Skeletal muscle satellite cell (primary cell): ENCODE measurements around the gene HSPG2.
A peak's percentile ranks its signal among the peaks of the same experiment; 100 is the strongest.

ENCODE experiments used
- H3K27me3 ChIP-seq: 2 replicates; pipeline ENCODE4 v1.7.0; 2013; ENCODE audit warnings: low read length; ENCODE audit not compliant: control insufficient read depth, insufficient read depth
- H3K36me3 ChIP-seq: 2 replicates; pipeline ENCODE4 v1.7.0; 2013; ENCODE audit warnings: mild to moderate bottlenecking, control low read depth, low read length; ENCODE audit not compliant: insufficient read depth
- H3K4me1 ChIP-seq: 2 replicates; pipeline ENCODE4 v1.7.0; 2013; ENCODE audit warnings: low read length; ENCODE audit not compliant: control insufficient read depth, insufficient read depth
- H3K4me2 ChIP-seq: 2 replicates; pipeline ENCODE4 v1.7.0; 2013; ENCODE audit warnings: mild to moderate bottlenecking, low read length
- H3K4me3 ChIP-seq: 2 replicates; pipeline ENCODE4 v1.7.0; 2013; ENCODE audit warnings: low read length
- H3K9ac ChIP-seq: 2 replicates; pipeline ENCODE4 v1.7.0; 2013; ENCODE audit warnings: mild to moderate bottlenecking, low read depth, low read length, moderate library complexity
- H3K9me3 ChIP-seq: replicated peaks from 2 replicates; pipeline ENCODE4 v1.7.0; 2013; ENCODE audit warnings: mild to moderate bottlenecking, control low read depth, low read length

HSPG2 gene

DNA sequence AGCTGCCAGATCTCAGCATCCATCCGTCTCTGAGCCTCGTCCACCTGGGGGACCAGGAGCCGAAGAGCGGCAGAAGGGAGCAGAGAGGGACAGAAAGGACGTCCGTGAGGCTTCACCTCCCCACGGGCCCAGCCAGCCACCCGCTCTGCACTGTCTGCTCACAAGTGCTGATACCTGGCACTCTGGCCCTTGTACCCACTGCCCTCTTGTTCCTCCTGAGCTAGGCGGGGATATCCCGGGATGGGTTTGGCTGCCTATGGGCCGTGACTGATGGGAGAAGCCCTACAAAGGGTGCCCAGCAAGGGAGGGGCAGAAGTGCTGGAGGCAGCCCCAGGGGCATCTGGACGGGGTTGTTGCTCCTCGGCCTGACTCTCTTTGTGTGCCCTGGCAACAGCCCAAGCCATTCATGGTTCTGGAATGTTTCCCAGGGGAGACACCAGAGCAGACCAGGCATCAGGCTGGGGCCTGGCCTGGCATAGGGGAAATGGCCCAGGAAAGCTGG is 67.4 kb downstream of the HSPG2 start:
- H3K4me2 ChIP-seq: peak overlapping the region; percentile 54
- H3K4me3 ChIP-seq: no peak overlapping the region
- H3K9ac ChIP-seq: peak overlapping the region; percentile 10
- H3K36me3 ChIP-seq: peaks cover 89% of the 10 kb centered on the region
- peaks cover 25% of the 10 kb centered on the region for H3K4me1 ChIP-seq
- no peaks in the 10 kb centered on the region for H3K9me3 ChIP-seq
- H3K27me3 ChIP-seq: no peaks in the 10 kb centered on the region

DNA sequence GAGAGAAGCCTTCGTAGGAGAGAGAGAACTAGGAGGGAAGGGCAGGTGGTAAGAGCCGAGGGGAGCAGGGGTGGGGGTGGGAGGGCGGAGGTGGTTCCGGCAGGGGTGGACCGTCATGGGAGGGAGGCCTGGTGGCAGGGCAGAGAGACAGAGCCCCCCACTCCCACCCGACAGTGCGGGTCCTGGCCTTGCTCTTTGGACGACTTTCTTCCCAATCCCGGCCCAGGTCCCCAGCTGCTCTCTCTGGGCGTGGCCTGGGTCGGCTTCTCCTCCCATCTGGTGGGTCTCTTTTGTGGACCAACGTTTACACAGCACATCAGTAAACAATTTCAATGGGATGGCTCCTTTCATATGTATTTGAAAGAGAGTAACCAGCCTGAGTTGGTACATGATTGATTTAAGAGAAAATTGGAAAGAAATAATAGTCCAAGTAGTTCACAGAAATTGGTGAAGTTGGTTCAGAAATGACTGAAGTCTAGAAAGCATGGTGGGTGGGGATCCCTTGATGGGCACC is 68.1 kb downstream of the HSPG2 start:
- Histone ChIP-seq H3K36me3 (peaks cover 89% of the 10 kb centered on the region), H3K27me3 (no peaks in the 10 kb centered on the region), H3K4me3 (no peak overlapping the region), H3K9me3 (no peaks in the 10 kb centered on the region), H3K4me1 (peaks cover 25% of the 10 kb centered on the region), H3K4me2 (no peak overlapping the region), H3K9ac (peak overlapping the region; percentile 6)

DNA sequence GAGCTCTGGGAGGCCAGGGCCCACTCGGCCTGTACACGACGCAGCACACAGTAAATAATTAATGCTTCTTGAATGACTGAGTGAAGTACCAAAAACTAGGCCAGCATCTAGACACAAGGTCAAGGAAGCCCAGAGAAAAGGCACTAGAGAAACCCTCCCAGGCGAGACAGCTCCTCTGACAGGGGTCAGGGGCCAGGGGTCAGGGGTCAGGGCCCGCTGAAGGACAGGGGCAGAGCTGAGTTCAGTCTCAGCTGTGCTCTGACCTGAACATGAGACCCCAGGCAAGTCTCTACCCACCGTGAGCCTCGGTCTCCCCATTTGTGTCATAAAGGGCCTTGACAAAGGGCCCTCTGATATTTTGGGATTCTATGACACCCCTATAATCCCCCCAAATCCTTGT is 68.6 kb downstream of the HSPG2 start:
- peaks cover 87% of the 10 kb centered on the region for H3K36me3 ChIP-seq
- H3K9me3 ChIP-seq: no peaks in the 10 kb centered on the region
- no peak overlapping the region for H3K4me3 ChIP-seq
- no peak overlapping the region for H3K4me2 ChIP-seq
- H3K27me3 ChIP-seq: no peaks in the 10 kb centered on the region
- H3K9ac ChIP-seq: no peak overlapping the region
- H3K4me1 ChIP-seq: peaks cover 25% of the 10 kb centered on the region

DNA sequence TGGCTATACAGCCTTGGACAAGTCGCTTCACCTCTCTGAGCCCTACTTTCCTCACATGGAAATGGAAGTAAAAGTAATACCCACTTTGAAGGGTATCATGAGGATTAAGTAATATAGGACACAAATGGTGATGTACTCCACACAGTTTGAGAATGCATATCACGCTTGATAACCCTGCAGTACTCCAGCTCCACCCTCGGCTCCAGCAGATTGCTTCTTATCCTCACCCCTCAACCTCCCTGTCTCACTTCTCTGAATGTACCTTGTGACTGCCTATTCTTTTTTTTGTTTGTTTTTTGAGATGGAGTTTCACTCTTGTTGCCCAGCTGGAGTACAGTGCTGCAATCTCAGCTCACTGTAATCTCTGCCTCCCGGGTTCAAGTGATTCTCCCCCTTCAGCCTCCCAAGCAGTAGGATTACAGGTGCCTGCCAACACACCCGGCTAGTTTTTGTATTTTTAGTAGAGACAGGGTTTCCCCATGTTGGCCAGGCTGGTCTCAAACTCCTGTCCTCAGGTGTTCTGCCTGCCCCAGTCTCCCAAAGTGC is 69.6 kb downstream of the HSPG2 start:
- H3K9me3 ChIP-seq: no peaks in the 10 kb centered on the region
- no peaks in the 10 kb centered on the region for H3K27me3 ChIP-seq
- H3K36me3 ChIP-seq: peaks cover 82% of the 10 kb centered on the region

DNA sequence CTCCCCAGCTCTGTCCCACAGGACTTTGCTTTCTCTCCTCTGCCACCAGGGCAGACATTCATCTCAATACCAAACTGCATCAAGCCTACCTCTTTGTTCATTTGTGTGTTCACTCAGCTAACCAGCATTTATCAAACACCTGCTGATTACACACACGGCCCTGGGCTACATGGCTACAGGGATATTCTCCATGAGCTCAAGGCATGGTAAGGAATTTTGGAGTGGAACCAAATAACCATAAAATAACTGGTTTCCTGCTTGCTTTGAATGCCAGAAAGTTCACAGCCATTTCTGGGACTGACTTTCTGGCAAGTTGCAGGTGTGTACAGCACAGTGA is 70.4 kb downstream of the HSPG2 start:
- Histone ChIP-seq H3K4me1 (peaks cover 27% of the 10 kb centered on the region), H3K9ac (no peak overlapping the region), H3K27me3 (no peaks in the 10 kb centered on the region), H3K36me3 (peaks cover 78% of the 10 kb centered on the region), H3K4me3 (no peak overlapping the region), H3K9me3 (no peaks in the 10 kb centered on the region), H3K4me2 (no peak overlapping the region)

More for the DNA sequence above, 69.6 kb downstream of the HSPG2 start:
- Histone ChIP-seq H3K4me1 (peaks cover 26% of the 10 kb centered on the region), H3K4me3 (no peak overlapping the region), H3K4me2 (no peak overlapping the region), H3K9ac (no peak overlapping the region)

DNA sequence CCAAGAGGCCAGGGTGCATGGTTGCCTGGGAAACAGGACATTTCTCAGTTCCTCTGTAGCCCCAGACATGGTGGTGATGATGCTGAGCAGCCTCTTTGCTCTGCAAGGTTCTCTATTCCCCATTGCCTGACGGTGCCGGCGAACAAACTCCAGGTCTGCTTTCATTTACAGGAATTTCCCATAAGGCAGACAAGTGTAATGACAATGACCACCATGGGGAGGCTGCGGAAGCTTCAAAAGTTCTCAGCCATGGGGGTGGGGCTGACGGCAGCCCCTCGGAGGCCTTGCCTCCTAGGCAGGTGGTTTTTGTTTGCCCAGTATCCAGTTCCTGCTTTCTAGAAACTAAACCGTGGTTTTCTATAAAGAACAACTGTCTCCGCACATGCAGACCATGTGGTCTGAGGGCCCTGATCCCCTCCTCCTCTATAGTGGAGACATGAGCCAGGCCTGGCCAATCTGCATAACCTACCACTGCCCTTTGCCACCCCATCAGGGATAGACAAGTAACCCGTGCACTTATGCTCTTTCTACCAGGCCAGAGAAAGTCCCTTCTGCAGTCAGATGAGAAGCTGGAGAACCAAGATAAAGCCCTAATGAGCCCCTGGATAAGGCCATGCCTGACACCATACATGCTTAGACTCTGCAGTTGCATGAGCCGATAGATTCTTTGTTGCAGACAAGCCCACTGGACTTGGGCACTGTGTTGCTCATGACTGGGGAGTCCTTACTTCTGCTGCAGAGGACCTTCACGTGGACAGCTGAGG is 71.0 kb downstream of the HSPG2 start:
- Histone ChIP-seq H3K4me2 (no peak overlapping the region), H3K27me3 (no peaks in the 10 kb centered on the region), H3K9me3 (no peaks in the 10 kb centered on the region), H3K36me3 (peaks cover 78% of the 10 kb centered on the region), H3K4me1 (peaks cover 30% of the 10 kb centered on the region), H3K9ac (no peak overlapping the region), H3K4me3 (no peak overlapping the region)

DNA sequence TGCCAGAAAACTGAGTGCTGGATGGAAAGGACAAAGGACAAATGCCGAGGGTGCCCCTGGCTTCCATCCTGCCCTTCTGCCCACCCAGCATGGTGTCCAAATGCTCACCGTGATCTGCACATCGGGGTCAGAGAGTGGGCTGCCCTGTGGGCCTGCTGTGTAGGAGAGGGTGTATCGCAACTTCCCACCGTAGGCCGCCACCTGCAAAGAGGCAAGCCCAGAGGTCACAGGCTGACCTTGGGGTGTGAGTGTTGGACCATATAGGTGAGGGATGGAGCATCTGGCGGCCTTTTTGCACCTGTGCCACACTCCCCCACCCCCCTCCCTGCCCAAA is 71.5 kb downstream of the HSPG2 start:
- Histone ChIP-seq H3K27me3 (no peaks in the 10 kb centered on the region), H3K9me3 (no peaks in the 10 kb centered on the region), H3K9ac (no peak overlapping the region), H3K4me2 (no peak overlapping the region), H3K4me3 (no peak overlapping the region), H3K4me1 (peaks cover 27% of the 10 kb centered on the region), H3K36me3 (peaks cover 78% of the 10 kb centered on the region)

DNA sequence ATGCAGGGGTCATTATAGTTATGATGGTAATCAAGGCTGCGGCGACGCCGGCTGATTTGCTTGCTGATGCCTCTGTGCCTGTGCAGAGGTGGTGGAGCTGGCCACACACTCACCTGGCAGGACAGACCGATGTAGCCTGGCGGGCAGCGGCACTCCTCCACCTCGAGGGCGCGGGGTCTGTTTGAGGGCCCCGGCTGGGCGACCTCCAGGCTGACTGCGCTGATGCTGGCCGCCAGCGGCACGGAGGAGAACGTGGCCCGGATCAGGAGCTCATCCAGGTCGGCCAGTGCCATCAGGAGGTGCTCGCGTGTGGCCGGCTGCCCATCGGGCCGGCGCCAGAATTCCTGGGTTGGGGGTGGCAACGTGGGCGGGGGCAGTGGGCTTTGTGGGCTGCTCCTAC is 72.4 kb downstream of the HSPG2 start:
- H3K4me2 ChIP-seq: no peak overlapping the region
- no peak overlapping the region for H3K4me3 ChIP-seq
- no peaks in the 10 kb centered on the region for H3K27me3 ChIP-seq
- H3K36me3 ChIP-seq: peaks cover 80% of the 10 kb centered on the region
- peaks cover 18% of the 10 kb centered on the region for H3K4me1 ChIP-seq
- no peaks in the 10 kb centered on the region for H3K9me3 ChIP-seq
- no peak overlapping the region for H3K9ac ChIP-seq

DNA sequence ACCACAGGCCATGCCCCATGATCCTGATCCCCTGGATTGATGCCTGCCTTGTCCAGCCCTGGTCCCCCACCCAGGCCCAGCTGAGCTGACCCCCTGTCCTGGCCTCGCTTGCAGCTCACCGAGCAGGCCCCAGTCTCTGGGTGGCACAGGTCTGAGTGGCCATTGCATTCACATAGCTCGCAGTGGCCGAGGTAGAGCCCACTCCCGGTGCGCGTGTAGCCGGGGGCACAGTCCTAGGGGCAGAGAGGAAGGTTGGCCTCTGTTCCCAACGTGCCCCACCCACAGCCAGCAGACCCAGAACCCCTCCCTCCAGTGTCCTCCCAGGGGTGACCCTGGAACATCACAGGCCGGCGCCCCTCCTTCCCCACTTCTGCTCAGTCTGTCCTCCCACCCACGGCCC is 73.1 kb downstream of the HSPG2 start:
- H3K4me2 ChIP-seq: no peak overlapping the region
- no peak overlapping the region for H3K9ac ChIP-seq
- H3K4me3 ChIP-seq: no peak overlapping the region
- H3K9me3 ChIP-seq: no peaks in the 10 kb centered on the region
- H3K36me3 ChIP-seq: peaks cover 81% of the 10 kb centered on the region
- peaks cover 12% of the 10 kb centered on the region for H3K4me1 ChIP-seq
- H3K27me3 ChIP-seq: no peaks in the 10 kb centered on the region

DNA sequence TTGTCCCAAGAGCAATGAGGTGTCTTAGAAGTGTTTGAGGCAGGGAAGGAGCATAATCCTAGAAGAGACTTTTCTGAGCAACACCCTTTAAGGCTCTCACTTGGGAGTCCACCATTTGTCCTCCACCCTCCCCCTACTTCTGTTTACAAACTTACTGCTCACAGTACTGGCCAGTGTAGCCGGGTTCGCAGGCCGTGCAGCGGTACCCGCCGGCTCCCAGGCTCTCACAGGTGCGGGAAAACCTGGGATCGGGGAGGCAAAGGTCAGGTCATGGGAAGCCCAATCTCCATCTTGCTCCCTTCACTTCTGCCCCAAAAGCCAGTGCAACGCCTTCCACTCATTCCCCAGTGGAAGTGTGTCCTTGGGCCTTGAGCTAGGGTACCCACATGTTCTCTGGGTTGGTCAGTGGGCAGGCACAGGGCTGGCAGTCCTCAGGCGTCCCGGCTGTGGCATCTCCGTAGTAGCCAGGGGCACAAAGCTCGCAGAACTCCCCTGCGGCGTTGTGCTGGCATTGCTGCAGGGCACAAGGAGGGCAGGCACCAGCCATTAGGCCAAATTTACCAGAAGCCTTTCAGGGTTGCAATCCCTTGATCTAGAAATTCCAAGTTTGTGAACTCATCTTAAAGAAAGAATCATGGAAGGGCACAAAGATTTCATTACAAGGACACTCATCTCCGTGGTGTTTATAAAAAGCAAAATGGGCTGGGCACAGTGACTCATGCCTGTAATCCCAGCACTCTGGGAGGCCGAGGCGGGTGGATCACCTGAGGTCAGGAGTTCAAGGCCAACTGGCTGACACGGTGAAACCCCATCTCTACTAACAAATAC is 75.3 kb downstream of the HSPG2 start:
- Histone ChIP-seq H3K9me3 (no peaks in the 10 kb centered on the region), H3K4me1 (peaks cover 29% of the 10 kb centered on the region), H3K4me3 (peak overlapping the region; percentile 25), H3K36me3 (peaks cover 88% of the 10 kb centered on the region), H3K27me3 (no peaks in the 10 kb centered on the region), H3K4me2 (peak overlapping the region; percentile 22), H3K9ac (no peak overlapping the region)

DNA sequence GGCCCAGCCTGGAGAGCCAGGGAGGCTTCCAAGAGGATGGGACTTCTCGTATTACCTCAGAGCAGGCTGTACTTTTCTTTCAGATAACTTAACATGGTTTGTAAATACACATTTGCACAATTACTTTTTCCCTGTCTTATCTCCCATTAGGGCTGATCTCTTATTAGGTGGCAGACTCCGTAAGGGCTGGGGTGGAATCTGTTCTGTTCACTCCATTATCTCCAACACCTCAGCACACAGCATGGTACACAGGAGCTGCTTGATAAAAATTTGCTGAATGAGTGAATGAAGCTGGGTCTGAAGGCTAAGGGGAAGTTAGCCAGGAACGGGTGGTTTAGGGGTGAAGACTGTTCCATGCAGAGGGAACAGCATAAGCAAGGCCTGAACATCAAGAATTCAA is 76.1 kb downstream of the HSPG2 start:
- H3K9me3 ChIP-seq: no peaks in the 10 kb centered on the region
- H3K36me3 ChIP-seq: peaks cover 87% of the 10 kb centered on the region
- peaks cover 29% of the 10 kb centered on the region for H3K4me1 ChIP-seq
- H3K9ac ChIP-seq: no peak overlapping the region
- no peak overlapping the region for H3K4me3 ChIP-seq
- H3K4me2 ChIP-seq: no peak overlapping the region
- H3K27me3 ChIP-seq: no peaks in the 10 kb centered on the region
